Measurements from ENCODE around the gene BASP1. TPM values are rescaled to one million over a fixed set of nuclear protein-coding genes. Genes with fewer than 3 reads are reported as not detected.

The BASP1 gene
- total and polyA plus RNA-seq, 2 experiments from 2014 or later, result 134 to 183 TPM

DNA sequence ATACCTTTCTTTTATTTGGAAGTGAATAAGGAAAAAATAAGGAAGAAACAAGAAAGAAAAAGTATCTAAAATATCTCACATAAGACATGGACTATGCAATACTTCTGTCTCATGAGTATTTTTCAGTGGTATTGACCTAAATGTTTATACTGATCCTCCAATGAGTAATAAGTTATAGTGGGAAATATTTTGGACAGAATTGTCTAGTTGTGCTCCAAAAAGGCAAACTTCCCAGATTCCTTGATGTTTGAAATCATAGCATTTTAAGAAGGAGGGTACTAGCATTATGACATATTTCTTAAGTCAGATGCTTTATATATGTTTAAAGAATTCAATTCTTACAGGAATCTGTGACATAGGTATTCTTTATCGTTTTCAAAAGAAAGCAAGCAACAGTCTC lies 34.5 kb upstream of the BASP1 start:
- TF ChIP-seq EZH2phosphoT487 (IDR thresholded peaks at IDR 0.05; ENCODE audit: low read depth, severe bottlenecking, unreplicated experiment), result no peak
- no peak for TF ChIP-seq EZH2 (IDR thresholded peaks at IDR 0.05; ENCODE audit: borderline replicate concordance)
- Histone ChIP-seq H3K27ac (no peak overlapping the region), H4K20me1 (ENCODE audit: insufficient read depth, poor library complexity, severe bottlenecking) (no peaks in the 10 kb centered on the region), H3K4me3 (no peak overlapping the region), H3K9me2 (replicated peaks; ENCODE audit: insufficient read depth) (no peaks in the 10 kb centered on the region), H3K9me3 (ENCODE audit: low read depth) (no peaks in the 10 kb centered on the region), H3K27me3 (no peaks in the 10 kb centered on the region), H2AFZ (no peak overlapping the region), H3K4me1 (ENCODE audit: insufficient read depth) (no peaks in the 10 kb centered on the region), H3K36me3 (replicated peaks; ENCODE audit: insufficient read depth, low read depth) (no peaks in the 10 kb centered on the region), H3K4me2 (no peak overlapping the region), H3K79me2 (no peaks in the 10 kb centered on the region)
- 92% methylated on average over 1 of the region's 1 CpG for WGBS (ENCODE audit: low lambda C conversion rate, missing lambda C conversion rate)
- DNase-seq (ENCODE audit: low spot score), result no peak

DNA sequence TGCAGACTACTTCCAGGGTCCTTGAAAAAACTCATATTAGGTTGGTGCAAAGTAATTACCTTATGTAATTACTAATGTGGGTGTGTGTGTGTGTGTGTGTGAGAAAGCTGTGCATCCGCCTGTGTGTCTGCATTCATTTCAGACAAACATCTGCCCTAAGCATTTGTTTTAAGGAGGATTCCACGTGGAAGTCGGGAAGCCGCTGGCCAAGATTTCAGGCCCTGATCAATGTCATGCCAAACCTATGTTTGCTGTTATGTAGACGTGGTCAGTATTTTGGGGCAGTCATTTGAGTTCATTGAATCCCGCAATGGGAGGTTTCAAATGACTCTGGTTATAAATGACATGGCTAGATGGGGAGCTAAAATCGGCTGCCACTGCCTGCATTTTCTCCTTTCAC lies 33.6 kb upstream of the BASP1 start:
- DNase-seq (ENCODE audit: low spot score), result no peak
- Histone ChIP-seq H4K20me1 (ENCODE audit: insufficient read depth, poor library complexity, severe bottlenecking) (no peaks in the 10 kb centered on the region), H3K4me3 (no peak overlapping the region), H3K4me1 (ENCODE audit: insufficient read depth) (no peaks in the 10 kb centered on the region), H3K36me3 (replicated peaks; ENCODE audit: insufficient read depth, low read depth) (no peaks in the 10 kb centered on the region), H3K27ac (no peak overlapping the region), H3K4me2 (no peak overlapping the region), H3K27me3 (no peaks in the 10 kb centered on the region), H3K79me2 (no peaks in the 10 kb centered on the region), H3K9me2 (replicated peaks; ENCODE audit: insufficient read depth) (no peaks in the 10 kb centered on the region), H3K9me3 (ENCODE audit: low read depth) (no peaks in the 10 kb centered on the region), H2AFZ (no peak overlapping the region)
- 82% methylated on average over 7 of the region's 7 CpGs for WGBS (ENCODE audit: low lambda C conversion rate, missing lambda C conversion rate)
- TF ChIP-seq, protein P1, sequence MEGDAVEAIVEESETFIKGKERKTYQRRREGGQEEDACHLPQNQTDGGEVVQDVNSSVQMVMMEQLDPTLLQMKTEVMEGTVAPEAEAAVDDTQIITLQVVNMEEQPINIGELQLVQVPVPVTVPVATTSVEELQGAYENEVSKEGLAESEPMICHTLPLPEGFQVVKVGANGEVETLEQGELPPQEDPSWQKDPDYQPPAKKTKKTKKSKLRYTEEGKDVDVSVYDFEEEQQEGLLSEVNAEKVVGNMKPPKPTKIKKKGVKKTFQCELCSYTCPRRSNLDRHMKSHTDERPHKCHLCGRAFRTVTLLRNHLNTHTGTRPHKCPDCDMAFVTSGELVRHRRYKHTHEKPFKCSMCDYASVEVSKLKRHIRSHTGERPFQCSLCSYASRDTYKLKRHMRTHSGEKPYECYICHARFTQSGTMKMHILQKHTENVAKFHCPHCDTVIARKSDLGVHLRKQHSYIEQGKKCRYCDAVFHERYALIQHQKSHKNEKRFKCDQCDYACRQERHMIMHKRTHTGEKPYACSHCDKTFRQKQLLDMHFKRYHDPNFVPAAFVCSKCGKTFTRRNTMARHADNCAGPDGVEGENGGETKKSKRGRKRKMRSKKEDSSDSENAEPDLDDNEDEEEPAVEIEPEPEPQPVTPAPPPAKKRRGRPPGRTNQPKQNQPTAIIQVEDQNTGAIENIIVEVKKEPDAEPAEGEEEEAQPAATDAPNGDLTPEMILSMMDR (IDR thresholded peaks at IDR 0.05; ENCODE audit: poor library complexity), result no peak
- TF ChIP-seq EZH2phosphoT487 (IDR thresholded peaks at IDR 0.05; ENCODE audit: low read depth, severe bottlenecking, unreplicated experiment) (no peak), EZH2 (IDR thresholded peaks at IDR 0.05; ENCODE audit: borderline replicate concordance) (no peak)

DNA sequence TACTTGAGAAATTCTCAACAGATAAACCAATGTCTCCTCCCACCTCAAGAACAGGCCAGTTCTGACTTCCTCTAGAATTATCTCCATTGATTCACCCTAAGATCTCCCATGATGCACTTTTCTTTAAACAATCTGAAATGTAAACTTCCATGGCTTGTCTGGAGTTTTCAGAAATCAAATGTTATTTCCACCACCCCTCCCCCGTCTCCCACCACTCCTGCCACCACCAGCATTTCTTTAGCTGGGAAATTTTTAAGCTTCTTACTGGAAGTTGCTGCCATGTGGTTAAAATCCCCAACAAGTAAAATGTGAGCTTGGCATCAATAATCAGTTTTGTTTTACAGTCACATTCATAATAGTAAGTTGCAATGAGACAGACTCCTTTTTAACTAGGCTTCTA lies 32.8 kb upstream of the BASP1 start:
- H3K9me3 ChIP-seq (ENCODE audit: low read depth), result no peaks in the 10 kb centered on the region
- peak overlapping the region; percentile 37 for H3K27ac ChIP-seq
- WGBS (ENCODE audit: low lambda C conversion rate, missing lambda C conversion rate), result 80% methylated on average over 1 of the region's 1 CpG
- H4K20me1 ChIP-seq (ENCODE audit: insufficient read depth, poor library complexity, severe bottlenecking), result no peaks in the 10 kb centered on the region
- H3K27me3 ChIP-seq, result no peaks in the 10 kb centered on the region
- H3K4me1 ChIP-seq (ENCODE audit: insufficient read depth), result no peaks in the 10 kb centered on the region
- TF ChIP-seq EZH2phosphoT487 (IDR thresholded peaks at IDR 0.05; ENCODE audit: low read depth, severe bottlenecking, unreplicated experiment) (no peak), EZH2 (IDR thresholded peaks at IDR 0.05; ENCODE audit: borderline replicate concordance) (no peak)
- TF ChIP-seq, protein P1 (IDR thresholded peaks at IDR 0.05; ENCODE audit: poor library complexity), result no peak
- H3K4me2 ChIP-seq, result no peak overlapping the region
- DNase-seq (ENCODE audit: low spot score), result no peak
- H2AFZ ChIP-seq, result no peak overlapping the region
- no peak overlapping the region for H3K4me3 ChIP-seq
- H3K79me2 ChIP-seq, result no peaks in the 10 kb centered on the region
- H3K36me3 ChIP-seq (replicated peaks; ENCODE audit: insufficient read depth, low read depth), result no peaks in the 10 kb centered on the region
- H3K9me2 ChIP-seq (replicated peaks; ENCODE audit: insufficient read depth), result no peaks in the 10 kb centered on the region

DNA sequence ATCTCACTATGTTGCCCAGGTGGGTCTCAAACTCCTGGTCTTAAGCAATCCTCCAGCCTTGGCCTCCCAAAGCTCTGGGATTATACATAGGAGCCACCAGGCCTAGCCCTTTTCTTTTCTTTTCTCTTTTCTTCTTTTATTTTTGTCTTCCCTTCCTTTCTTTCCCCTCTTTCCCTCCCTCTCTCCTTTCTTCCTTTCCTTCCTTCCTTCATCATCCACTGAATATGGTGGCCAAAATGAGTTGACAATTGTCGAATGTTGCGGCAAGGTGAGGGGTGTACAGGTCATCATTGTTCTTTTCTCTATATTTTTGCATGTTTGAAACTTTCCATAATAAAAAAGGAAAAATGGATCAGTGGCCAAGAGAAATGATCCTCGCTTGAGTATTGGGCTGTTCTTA lies 32.1 kb upstream of the BASP1 start:
- no peak overlapping the region for H3K4me2 ChIP-seq
- H3K9me3 ChIP-seq (ENCODE audit: low read depth), result no peaks in the 10 kb centered on the region
- WGBS (ENCODE audit: low lambda C conversion rate, missing lambda C conversion rate), result 99% methylated on average over 3 of the region's 3 CpGs
- TF ChIP-seq EZH2 (IDR thresholded peaks at IDR 0.05; ENCODE audit: borderline replicate concordance) (no peak), EZH2phosphoT487 (IDR thresholded peaks at IDR 0.05; ENCODE audit: low read depth, severe bottlenecking, unreplicated experiment) (no peak)
- TF ChIP-seq, protein P1 (IDR thresholded peaks at IDR 0.05; ENCODE audit: poor library complexity), result no peak
- H3K4me3 ChIP-seq, result no peak overlapping the region
- no peaks in the 10 kb centered on the region for H3K27me3 ChIP-seq
- DNase-seq (ENCODE audit: low spot score), result no peak
- no peaks in the 10 kb centered on the region for H3K79me2 ChIP-seq
- no peaks in the 10 kb centered on the region for H3K36me3 ChIP-seq (replicated peaks; ENCODE audit: insufficient read depth, low read depth)
- no peak overlapping the region for H2AFZ ChIP-seq
- no peaks in the 10 kb centered on the region for H4K20me1 ChIP-seq (ENCODE audit: insufficient read depth, poor library complexity, severe bottlenecking)
- peak overlapping the region; percentile 64 for H3K27ac ChIP-seq
- H3K9me2 ChIP-seq (replicated peaks; ENCODE audit: insufficient read depth), result no peaks in the 10 kb centered on the region
- peaks cover 4% of the 10 kb centered on the region for H3K4me1 ChIP-seq (ENCODE audit: insufficient read depth)

Data from hepatocyte (in vitro differentiated cells).